Measurements from ENCODE around the gene C14orf132.

The C14orf132 gene

DNA sequence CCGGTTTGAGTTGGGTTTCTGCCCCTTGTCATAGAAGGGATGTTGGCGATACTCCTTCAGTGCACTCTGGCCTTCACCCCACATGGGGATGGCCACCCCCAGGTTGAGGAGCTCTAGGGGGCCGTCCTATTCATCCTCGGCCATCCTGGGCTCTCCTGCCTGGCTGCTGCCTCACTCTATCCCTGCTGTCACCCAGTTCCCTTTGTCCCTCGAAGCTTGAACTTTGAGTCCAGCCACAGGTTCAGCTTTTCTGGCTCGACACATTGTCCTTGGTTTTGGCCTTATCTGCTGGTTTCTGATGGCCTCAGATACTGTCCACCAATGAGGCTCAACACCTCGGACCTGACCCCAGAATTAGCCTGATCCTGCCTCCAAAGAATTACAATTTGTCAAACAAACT, 58.6 kb downstream of the C14orf132 start:
- no peak for DNase-seq (ENCODE audit: low read depth in 1 of 2, low spot score in 1 of 2)

DNA sequence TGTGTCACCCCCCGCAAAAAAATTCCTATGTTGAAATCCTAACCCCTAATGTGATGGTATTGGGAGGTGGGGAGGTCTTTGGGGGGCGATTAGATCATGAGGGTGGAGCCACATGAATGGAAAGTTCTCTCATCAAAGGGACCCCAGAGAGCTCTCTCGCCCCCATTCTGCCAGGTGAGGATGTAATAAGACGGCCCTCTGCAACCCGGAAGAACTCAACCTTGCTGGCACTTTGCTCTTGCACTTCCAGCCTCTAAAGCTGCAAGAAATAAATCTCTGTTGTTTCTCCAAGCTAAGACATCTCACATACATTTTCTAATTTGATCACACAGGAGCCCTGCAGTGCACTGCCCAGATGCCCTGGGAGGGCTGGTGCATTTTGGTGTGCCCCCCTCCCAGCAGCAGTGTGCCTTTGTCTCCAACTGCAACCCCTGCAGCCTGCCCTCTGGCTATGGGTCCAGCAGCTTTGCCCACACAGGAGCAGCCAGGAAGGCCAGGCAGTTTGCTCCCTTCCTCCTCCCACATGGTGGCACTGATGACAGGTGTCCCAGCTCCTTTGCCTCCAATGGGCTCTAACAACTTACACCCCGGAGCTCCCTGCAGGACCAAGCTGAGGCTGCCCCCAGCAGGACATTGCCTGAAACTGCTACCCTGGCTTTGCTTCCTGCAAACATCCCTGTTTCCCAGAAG, 59.3 kb downstream of the C14orf132 start:
- no peak for DNase-seq (ENCODE audit: low read depth in 1 of 2, low spot score in 1 of 2)

DNA sequence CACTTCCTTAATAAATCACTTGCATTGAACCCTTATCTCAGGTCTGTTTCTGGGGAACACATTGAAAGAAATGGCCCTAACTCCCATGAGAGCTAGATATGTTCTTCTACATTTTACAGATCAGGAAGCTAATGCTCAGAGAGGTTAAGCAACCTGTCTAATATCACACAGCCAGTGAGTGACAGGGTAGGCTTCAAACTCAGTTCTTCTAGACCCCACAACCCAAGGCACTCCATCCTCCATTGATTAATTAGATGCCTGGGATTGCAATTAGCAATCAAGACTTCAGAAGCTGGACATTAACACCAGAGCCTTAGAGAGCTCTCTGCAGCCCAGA, 59.8 kb downstream of the C14orf132 start:
- no peak for DNase-seq (ENCODE audit: low read depth in 1 of 2, low spot score in 1 of 2)

DNA sequence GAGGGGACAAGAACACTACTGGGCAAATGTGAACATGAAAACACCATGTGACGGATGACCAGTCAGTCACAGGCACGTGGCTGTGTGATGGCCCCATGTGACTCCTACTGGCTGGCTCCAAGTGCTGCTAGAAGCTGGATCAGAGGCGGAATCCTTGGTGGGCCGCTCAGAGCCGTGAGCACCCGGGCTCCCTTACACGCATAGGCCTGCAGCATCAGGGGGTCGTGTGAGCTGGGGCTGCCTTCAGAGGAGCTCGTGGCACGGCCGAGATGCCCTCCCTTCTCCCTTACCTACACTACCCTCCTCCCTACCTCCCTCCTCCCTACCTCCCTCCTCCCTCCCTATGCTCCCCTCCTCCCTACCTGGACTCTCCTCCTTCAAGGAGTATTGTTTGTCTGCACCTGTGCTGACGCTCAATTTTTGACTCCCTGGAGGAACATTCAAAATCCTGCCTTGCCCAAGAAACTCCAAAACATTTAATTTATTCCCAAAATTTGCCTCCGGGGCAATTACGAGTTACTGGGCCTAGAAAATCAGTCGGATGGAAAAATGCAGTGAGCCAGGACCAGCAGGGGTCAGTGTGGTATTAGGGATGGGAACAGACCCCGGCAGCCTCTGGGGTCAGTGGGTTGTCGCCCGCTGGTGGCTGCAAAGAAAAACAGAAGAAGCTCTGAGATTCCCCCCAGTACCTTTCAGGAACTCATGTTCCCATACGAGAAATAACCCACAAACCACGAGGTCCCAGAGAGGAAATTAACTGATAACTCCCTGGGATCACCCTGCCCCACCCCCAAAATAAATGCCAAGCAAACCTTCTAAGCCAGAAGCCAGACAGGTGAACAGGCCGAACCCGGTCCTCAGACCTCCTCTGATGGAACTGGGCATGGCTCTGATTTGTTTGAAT, 61.3 kb downstream of the C14orf132 start:
- peak; percentile 37 to 41 for DNase-seq (ENCODE audit: low read depth in 1 of 2, low spot score in 1 of 2)

DNA sequence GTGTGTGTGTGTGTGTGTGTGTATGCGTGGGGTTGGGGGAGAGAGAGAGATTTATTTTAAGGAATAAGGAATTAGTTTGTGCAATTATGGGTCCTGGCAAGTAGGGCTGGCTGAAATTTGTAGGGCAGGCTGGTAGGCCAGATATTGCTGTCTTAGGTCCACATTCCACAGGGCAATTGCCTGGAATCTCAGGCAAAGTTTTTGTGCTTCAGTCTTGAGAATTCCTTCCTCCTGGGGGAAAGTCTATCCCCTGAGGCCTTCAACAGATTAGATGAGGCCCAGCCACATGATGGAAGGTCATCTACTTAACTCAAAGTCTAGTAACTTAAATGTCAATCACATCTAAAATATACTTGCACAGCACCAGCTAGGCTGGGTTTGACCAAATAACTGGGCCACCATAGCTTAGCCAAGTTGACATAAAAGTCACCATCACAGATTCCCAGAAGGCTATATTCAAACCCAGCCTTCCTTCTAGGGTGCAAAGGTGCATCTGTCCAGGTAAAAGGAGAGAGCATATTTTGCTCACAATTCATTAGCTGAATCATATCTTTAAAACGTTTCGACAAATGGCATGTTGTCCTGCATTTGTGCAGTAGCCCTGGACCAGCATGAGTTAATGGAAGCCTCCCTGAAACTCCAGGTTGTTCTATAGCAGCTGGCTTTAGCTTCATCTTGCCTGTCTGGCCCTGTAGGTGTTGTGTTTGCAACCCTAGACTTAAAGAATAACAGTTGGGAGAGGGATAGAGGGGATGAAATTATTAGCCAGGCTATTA, 63.1 kb downstream of the C14orf132 start:
- DNase-seq (ENCODE audit: low read depth in 1 of 2, low spot score in 1 of 2): no peak

DNA sequence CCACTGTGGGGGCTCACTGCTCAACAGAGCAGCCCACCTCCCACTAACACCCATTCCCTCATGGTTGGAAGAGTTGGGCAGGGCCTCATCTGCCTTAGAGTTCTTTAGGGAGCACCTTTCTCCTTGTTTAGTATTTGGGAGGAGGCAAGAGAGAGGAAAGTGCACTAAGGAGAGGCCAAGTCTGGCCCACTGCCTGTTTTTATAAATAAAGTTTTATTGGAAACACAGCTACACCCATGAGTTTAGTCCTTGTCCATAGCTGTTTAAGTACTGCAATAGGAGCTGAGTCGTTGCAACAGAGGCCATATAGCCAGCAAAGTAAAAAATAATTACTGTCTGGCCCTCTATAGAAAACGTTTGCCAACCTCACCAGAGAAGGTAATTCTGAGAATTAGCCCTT, 63.9 kb downstream of the C14orf132 start:
- DNase-seq (ENCODE audit: low read depth in 1 of 2, low spot score in 1 of 2): no peak

DNA sequence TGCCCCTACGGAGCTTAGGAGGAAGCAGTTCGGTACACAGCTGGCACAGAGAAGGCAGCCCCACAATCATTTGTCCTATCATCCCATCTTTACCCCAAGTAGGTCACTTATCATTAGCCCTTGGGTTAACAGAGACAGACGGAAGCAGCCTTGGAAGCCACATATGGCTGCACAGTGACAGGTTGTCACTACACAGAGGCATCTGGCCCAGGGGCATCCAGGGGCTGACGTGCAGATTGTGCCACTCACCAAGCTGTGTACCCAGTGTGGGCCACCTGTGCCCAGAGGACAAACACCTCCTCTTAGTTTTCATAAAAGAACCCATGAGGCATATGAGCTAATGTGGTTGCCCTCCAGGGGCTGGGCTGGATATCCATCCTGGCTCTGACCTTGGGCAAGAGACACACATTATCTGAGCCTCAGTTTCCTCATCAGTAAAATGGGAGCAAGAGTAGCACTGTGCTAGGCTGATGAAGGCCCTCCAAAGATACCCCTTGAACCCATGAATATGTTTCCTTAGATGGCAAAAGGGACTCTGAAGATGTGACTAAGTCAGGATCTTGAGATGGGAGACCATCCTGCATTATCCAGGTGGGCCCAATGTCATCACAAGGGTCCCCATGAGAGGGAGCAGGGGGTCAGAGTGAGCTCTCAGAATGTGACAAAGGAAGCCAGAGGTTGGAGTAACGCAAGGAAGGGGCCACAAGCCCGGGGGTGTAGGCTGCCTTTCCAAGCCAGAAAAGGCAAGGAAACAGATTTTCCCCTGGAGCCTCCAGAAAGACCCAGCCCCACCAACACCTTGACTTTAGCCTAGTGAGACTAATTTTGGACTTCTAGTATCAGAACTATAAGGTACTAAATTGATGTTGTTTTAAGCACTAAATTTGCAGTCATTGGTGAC, 64.6 kb downstream of the C14orf132 start:
- DNase-seq (ENCODE audit: low read depth in 1 of 2, low spot score in 1 of 2): no peak

DNA sequence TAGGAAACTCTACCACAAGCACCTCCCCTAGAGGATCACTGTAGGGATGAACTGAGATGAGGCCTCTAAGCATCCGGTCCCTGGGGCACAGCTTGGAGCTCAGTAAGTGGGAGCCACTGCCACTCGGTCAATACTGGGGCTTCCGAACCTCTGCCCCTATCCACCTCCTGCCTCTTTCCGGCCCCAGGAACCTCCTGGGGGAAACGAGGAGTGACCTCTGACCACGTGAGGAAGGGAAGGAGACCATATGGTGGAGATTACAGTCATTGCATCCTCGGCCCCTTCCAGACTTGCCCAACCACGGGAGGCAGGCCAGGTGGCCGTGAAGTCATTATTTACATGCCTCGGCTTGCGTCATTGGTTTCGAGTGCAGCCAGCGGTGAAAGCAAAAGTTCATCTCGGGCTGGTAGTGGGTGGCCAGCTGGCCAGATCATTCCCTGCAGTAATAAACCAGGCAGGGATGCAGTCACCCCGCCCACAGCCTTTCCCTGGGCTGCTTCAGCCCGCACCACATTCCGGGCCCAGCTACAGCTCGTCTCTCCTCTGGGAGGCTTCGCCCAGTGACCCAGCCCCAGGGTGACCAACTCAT, 65.4 kb downstream of the C14orf132 start:
- DNase-seq (ENCODE audit: low read depth in 1 of 2, low spot score in 1 of 2): no peak

DNA sequence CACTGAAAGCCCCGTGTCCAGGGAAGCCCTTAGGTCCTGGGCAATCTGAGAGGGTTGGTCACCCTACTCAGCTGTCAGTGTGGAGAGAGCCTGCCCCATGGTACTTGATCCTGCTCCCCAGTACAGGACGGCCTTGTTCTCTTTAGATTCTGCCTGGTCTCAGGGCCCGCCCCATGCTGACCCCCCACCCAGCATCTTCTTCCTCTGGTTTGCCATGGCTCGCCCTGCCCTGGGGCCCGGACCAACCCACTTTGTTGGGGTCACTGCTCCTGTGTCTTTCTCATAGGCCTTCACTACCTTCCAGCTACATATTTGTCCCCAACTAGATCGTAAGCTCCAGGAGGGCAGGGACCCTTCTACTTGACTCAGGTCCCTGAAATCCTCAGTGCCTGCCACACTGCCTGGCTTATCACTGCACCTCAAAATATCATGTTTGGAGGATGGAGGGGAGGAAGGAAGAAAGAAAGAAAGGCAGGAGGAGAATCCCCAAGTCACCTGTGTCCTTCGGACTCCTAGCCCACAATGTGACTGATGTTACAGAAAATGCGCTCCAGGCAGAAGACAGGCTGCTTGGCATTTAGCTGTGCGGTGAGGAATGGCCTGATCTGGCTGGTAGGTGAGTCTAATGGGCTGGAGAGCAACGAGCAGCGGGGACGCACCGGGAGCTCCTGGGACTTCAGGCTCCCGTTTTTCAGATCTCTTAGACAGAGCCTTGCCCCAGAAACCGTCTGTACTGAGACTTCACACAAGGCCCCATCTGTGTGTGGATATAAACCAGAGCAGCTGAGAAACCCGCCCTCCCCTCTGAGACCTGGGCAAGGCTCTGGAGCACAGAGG, 66.1 kb downstream of the C14orf132 start:
- DNase-seq (ENCODE audit: low read depth in 1 of 2, low spot score in 1 of 2): no peak

DNA sequence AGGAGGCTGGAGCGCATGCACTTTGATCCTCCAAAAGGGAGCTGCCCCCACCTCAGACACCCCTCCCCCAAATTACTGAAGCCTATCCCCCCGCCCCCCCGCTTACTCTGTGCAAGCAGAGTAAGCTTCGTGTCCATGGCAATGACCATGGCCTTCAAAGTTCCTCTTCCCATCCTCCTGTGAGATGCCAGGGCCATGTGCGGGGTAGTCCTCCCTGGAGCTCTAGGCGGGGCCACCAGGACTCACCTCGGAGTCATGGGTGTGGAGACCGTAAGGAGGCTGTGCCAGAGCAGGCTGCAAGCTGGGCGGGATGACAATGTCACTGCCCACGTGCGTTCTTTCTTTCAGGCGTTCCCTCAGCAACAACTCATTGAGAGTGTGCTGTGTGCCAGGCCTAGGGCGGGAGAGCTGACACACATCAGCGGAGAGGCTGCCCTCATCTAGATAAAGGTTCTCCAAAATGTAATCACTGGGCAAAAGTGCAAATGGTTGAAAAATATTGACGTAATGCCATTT, 66.8 kb downstream of the C14orf132 start:
- DNase-seq (ENCODE audit: low read depth in 1 of 2, low spot score in 1 of 2): no peak

DNA sequence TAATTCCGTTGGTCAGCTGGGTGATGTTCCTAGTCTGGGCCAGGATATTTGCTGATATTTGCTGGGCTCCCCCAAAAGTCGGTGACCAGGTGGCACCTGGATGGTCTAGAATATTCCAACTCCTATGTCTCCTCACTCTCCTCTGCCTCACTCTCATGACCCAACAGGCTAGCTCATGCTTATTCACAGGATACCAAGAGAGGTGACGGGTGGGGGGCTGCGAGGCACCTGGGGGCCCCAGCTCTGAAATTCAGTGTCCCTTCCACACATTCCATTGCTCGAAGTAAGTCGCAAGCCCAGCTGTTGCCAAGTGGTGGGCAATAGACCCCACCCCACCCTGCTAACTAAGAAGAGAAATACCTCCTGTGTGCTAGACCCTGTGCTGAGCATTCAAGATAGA, 67.7 kb downstream of the C14orf132 start:
- DNase-seq (ENCODE audit: low read depth in 1 of 2, low spot score in 1 of 2): no peak

DNA sequence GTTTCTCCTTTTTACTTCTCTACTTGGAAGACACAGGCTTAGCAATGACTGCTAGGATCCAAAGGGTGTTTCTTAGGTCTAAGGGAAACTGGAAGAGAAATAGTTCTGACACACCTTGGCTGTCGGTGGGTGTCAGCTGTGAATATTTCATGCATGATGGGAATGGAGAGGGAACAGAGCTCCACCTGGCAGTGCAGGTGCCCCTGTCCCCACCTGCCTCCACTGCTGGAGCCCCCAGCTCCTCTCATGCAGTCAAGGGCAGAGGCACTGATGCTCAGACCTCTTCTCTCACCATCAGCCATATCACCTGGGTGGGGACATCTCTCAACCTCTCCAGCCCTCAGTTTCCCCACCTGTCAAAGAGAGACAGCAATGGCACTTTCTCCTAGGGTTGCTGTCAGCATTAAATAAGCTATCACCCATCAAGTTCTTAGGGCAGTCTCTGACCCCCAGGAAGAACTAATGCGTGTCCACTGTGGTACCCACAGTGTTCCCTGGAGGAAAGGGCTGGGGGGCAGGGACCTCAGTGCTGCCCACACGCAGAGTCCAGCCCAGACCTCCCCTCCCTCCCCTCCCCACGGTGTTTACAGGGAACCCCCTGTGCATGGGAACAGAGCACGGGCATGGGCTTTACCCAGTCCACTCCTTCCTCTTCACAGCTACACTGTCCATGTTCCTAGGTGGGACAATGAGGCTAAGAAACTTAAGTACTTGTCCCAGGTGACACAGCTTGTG, 69.1 kb downstream of the C14orf132 start:
- DNase-seq (ENCODE audit: low read depth in 1 of 2, low spot score in 1 of 2): no peak

DNA sequence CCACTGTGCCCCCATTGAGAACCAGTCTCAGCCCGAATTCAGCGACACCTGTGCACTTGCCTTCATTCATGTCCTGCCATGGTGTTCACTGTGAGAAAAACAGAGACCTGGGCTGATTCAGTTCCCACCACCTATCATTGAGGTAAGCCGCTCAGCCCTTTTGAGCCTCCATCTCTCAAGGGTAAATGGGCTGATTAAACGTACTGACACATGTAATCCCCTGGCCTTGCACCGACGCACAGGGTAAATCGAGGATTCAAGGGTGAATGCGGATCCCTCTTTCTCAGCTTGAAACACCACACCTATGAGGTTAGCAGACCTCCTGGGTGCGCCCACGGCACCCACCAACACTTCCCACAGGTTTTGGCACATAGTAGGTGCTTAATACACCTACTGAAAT, 69.7 kb downstream of the C14orf132 start:
- DNase-seq (ENCODE audit: low read depth in 1 of 2, low spot score in 1 of 2): no peak

DNA sequence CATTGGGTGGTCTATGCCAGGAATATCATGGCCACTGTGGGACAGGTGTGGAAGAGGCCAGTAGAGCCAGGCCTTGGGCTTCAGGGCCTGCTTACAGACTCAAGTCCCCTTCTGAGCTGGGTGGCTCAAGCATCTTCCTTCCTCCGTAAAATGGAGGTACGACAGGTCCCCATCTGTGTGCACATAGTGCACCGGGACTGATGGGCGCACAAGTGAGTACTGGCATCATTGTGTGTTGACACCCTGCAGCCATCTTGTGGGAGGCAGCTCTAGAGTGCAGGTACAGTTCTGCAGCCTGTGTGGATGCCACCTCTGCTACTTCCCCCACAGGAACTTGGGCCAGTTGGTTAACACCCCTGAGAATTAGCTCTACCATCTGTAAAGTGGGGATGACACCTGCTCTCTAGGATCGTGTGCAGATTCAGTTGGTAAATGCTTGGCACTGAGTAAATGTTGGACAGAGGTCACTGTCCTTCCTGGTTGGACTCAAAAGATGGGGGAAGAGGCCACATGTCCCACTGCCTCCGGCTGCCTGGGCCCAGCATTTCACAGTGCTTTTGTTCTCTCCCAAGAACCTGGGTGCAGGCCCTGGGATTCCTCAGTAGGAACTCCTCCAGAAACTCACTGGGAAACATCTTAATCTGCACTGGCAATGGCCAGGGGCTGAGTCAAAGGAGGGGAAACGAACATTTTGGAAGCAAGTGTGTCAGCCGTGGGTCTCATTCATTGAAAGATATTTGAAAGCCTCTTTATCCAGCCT, 70.6 kb downstream of the C14orf132 start:
- DNase-seq (ENCODE audit: low read depth in 1 of 2, low spot score in 1 of 2): no peak

DNA sequence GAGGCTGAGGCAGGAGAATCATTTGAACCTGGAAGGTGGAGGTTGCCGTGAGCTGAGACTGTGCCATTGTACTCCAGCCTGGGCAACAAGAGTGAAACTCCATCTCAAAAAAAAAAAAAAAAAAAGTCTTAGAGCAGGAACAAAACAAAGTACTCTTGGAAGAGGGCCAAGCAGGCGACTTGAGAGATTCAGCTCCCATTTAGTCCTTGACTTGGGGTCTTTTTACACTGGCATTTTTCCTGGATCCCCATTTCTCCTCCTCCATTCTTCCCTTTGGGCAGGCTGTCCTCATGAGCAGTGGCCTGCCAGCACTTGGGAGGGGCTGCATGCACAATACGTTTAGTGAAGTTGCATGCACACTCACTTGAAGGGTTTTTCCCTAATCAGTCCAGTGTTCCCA, 72.9 kb downstream of the C14orf132 start:
- DNase-seq (ENCODE audit: low read depth in 1 of 2, low spot score in 1 of 2): no peak

DNA sequence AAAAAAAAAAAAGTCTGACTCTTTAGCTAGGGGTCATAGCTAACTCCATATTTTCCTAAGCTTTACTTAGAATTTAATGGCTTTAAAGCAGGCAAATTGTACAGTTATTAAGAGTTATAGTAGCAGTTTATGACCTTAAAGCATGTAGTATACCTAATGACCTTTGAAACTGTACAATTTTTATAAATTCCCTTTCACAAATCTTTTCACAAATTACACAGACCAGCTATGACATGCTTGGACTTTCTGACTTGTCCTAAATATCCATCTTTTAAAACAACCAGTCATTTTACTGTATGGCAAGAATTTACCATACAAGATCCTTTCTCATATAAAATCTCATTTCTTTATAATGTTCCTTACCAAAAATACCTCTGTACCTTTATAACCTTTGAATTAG, 74.8 kb downstream of the C14orf132 start:
- no peak for DNase-seq (ENCODE audit: low read depth in 1 of 2, low spot score in 1 of 2)

DNA sequence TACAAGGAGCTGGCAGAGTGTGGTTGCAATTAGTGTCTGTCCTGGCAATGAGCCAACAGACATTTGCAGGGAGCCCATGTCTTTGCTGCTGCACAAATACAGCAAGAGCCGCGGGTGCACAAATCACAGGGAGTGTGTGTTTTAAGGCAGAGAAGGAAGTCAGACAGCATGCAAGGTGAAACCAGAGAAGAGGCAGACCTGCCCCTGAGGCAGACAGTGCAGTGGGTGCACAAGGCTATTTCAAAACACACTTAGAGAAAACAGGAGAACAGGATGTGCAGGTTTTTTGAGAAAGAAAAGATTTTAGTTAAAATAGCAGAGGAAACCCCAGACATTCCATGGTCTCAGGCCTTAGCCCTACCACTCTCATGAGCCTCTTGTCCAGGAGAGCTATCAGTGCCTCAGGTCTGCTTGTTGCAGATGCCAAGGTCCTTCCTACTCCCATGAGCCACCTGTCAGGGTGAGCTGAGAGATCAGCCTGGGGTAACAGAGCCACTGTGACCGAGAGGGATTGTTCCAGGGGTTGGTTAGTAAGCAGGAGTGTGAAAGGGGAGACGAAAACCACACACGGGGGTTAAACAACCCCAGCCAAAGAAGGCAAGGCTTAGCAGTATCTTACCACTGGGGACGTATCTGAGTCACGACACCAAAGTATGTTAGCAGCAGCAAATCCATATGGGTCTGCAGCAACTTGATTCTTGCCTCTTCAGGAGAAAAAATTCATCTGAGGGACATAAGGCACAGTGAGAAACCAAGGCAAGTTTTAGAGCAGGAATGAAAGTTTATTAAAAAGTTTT, 78.1 kb downstream of the C14orf132 start:
- DNase-seq (ENCODE audit: low read depth in 1 of 2, low spot score in 1 of 2): no peak

Data from activated CD4-positive, alpha-beta T cell treated with anti-CD3 and anti-CD28 coated beads, Interleukin-2, amount 50 U/mL, for 24 hours (primary cell).